Fibroblast of lung (primary cell): Measurements from ENCODE around the gene GKAP1. TPM values are rescaled to one million over a fixed set of nuclear protein-coding genes. Genes with fewer than 3 reads are reported as not detected.
A peak's percentile ranks its signal among the peaks of the same experiment; 100 is the strongest.
"Not testable (repeated sequence)": the region's sequence is repeated elsewhere in the genome, so short reads cannot be mapped to it uniquely, and the experiment has no call there.

Experiments used
- DNase-seq, 2 donors: peaks; one replicate each; pipeline versions ENCODE4 v3.0.0 to v3.0.0-alpha.2; 2010; ENCODE audit warnings: low read depth in 2 of 2
- H2AFZ ChIP-seq: 2 replicates; pipeline ENCODE4 v1.5.1; 2012; ENCODE audit warnings: low read length, control low read depth, inconsistent platforms
- H3K27ac ChIP-seq: 2 replicates; pipeline ENCODE4 v1.5.1; 2011; ENCODE audit warnings: low read length, control low read depth; ENCODE audit not compliant: insufficient read depth
- H3K27me3 ChIP-seq: 2 replicates; pipeline ENCODE4 v1.5.1; 2011; ENCODE audit warnings: mild to moderate bottlenecking, low read length; ENCODE audit not compliant: control insufficient read depth, insufficient read depth
- H3K36me3 ChIP-seq: 2 replicates; pipeline ENCODE4 v1.5.1; 2011; ENCODE audit warnings: low read length; ENCODE audit not compliant: control insufficient read depth, insufficient read depth
- H3K4me1 ChIP-seq: 2 replicates; pipeline ENCODE4 v1.5.1; 2011; ENCODE audit warnings: low read length; ENCODE audit not compliant: control insufficient read depth, insufficient read depth; ENCODE audit errors: extremely low read depth
- H3K4me2 ChIP-seq: 2 replicates; pipeline ENCODE4 v1.5.1; 2011; ENCODE audit warnings: low read length, control low read depth; ENCODE audit not compliant: insufficient read depth; ENCODE audit errors: extremely low read depth
- H3K4me3 ChIP-seq, 4 experiments: fragments of 200-600 bp in 1 of 4; sonication (generic) in 1 of 4; replicated peaks in 1 of 4; 2 replicates each; pipeline ENCODE4 v1.5.1; 2011 to 2016; ENCODE audit warnings: low read length in 4 of 4, low read depth in 3 of 4, mild to moderate bottlenecking in 3 of 4, control low read depth in 2 of 4, inconsistent platforms in 1 of 4, mixed read lengths in 1 of 4; ENCODE audit not compliant: insufficient read depth in 1 of 4; ENCODE audit errors: control extremely low read depth in 1 of 4
- H3K79me2 ChIP-seq: 2 replicates; pipeline ENCODE4 v1.5.1; 2012; ENCODE audit warnings: mild to moderate bottlenecking, low read length, inconsistent platforms; ENCODE audit not compliant: control insufficient read depth, insufficient read depth
- H3K9ac ChIP-seq: 2 replicates; pipeline ENCODE4 v1.5.1; 2011; ENCODE audit warnings: mild to moderate bottlenecking, low read length, control low read depth; ENCODE audit not compliant: insufficient read depth
- H3K9me3 ChIP-seq: 2 replicates; pipeline ENCODE4 v1.5.1; 2012; ENCODE audit warnings: low read depth, low read length; ENCODE audit not compliant: control insufficient read depth, insufficient read depth
- H4K20me1 ChIP-seq: 2 replicates; pipeline ENCODE4 v1.5.1; 2011; ENCODE audit warnings: low read length; ENCODE audit not compliant: control insufficient read depth, insufficient read depth; ENCODE audit errors: extremely low read depth
- polyA minus RNA-seq: library from RNA; depleted of rRNA, polyadenylated mRNA; stranded (reverse); fragments of >200 nt; gene quantifications from 2 replicates; pipeline ENCODE4 v1.2.3, GENCODE V29; 2011; ENCODE audit warnings: low replicate concordance
- polyA plus RNA-seq, 2 donors: library from polyadenylated mRNA; depleted of rRNA in 1 of 2; stranded (reverse) in 1 of 2; unstranded in 1 of 2; fragments of >200 nt; gene quantifications; 2 replicates each; pipeline ENCODE4 v1.2.1, GENCODE V29; 2011 to 2012; ENCODE audit warnings: missing spikeins in 1 of 2
- total RNA-seq: library from RNA; depleted of rRNA; stranded (reverse); fragments of >200 nt; gene quantifications from 2 replicates; pipeline ENCODE4 v1.2.1, GENCODE V29; 2014

GKAP1 gene
- total RNA-seq (2.6 TPM in 2 replicates), polyA plus RNA-seq (0.95 and 1.0 TPM in 2 replicates), polyA minus RNA-seq (not detected in 2 replicates)
- polyA plus RNA-seq (2012): 0.73 and 0.75 TPM in 2 replicates

GRCh38 chr9:83817356-83818278 lies at the start of gene GKAP1:
TSS of gene GKAP1 (minus strand) at chr9:83817769. CDS start at chr9:83806517, 11,252 bp downstream.
- peak within 1 kb of the TSS; percentile 23 for H2AFZ ChIP-seq
- H3K4me1 ChIP-seq, H3K27ac ChIP-seq, H3K79me2 ChIP-seq, H4K20me1 ChIP-seq, H3K9me3 ChIP-seq, H3K36me3 ChIP-seq, H3K27me3 ChIP-seq: not testable (repeated sequence)
- peak within 1 kb of the TSS; percentile 50 for H3K9ac ChIP-seq
- H3K4me3 ChIP-seq: peak within 1 kb of the TSS; percentile 48 to 63 (median 58)
- peak within 1 kb of the TSS; percentile 75 for H3K4me2 ChIP-seq
- peak; percentile 58 to 68 for DNase-seq

DNA sequence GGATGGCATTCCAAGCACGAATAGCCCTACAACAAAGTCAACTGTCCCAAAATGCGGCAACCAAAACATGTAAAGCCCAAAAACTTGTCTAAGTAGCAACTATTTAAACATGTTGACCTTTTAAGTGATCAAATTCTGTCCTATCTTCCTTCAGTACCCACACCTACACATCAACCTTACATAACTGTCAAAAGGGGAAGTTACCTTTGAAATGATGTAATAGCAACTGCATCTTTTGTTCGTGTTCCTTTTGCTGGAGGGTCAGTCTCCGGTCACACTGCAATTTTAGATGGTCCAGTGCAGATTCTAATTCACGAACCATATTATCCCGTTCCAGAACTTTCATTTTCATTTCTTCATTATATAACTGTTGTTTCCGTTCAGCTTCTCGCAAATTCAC lies 32.3 kb upstream of the GKAP1 start:
- not testable (repeated sequence) for H3K4me2 ChIP-seq, H3K4me1 ChIP-seq, H3K9me3 ChIP-seq, H4K20me1 ChIP-seq, H3K36me3 ChIP-seq, H3K27me3 ChIP-seq, H3K27ac ChIP-seq, DNase-seq, H2AFZ ChIP-seq, H3K79me2 ChIP-seq, H3K9ac ChIP-seq, H3K4me3 ChIP-seq

- H3K9me3 ChIP-seq, H3K4me1 ChIP-seq, H3K27me3 ChIP-seq, H4K20me1 ChIP-seq, H3K27ac ChIP-seq, H3K9ac ChIP-seq, H3K36me3 ChIP-seq, H2AFZ ChIP-seq, H3K79me2 ChIP-seq, H3K4me2 ChIP-seq, H3K4me3 ChIP-seq: not testable (repeated sequence)
- DNase-seq: peak in 1 of 2 donors; percentile 1
These were observed 19.6 kb upstream of the GKAP1 start for GRCh38 chr9:83837070-83837643.

GRCh38 chr9:83830426-83831071 lies 13.0 kb upstream of the GKAP1 start:
- H2AFZ ChIP-seq, H3K4me2 ChIP-seq, H3K9me3 ChIP-seq, H3K27ac ChIP-seq, H3K4me1 ChIP-seq, H3K27me3 ChIP-seq, H3K9ac ChIP-seq, DNase-seq, H4K20me1 ChIP-seq, H3K36me3 ChIP-seq, H3K79me2 ChIP-seq, H3K4me3 ChIP-seq: not testable (repeated sequence)

GRCh38 chr9:83824986-83825623 lies 7.5 kb upstream of the GKAP1 start:
- H2AFZ ChIP-seq: peak overlapping the region; percentile 62
- not testable (repeated sequence) for H3K36me3 ChIP-seq, H3K9ac ChIP-seq, H3K79me2 ChIP-seq, H3K4me2 ChIP-seq, H3K4me3 ChIP-seq, H3K4me1 ChIP-seq, H3K27me3 ChIP-seq, H3K27ac ChIP-seq, H4K20me1 ChIP-seq, H3K9me3 ChIP-seq
- DNase-seq: peak; percentile 27 to 79

DNA sequence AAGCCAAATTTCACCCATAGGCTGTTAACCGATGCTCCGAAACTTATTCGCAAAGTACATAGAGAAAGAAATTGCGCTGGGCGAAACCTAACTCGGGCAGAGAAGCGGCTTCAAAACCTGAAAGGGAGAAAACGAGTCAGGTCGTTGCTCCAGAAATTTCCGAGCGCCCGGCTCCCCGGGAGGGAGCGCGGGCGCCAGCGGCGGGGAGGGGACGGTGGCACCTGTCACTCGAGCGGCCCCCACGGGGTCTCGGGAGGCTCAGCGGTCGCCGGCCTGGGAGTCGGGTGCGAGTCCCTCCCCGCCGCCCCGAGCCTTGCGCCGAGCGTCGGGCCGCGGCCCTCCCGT lies 586 bp downstream of the GKAP1 start:
- H3K27ac ChIP-seq, H3K79me2 ChIP-seq, H3K9me3 ChIP-seq, DNase-seq, H3K4me1 ChIP-seq, H4K20me1 ChIP-seq, H3K36me3 ChIP-seq, H3K27me3 ChIP-seq: not testable (repeated sequence)
- H3K4me2 ChIP-seq: peak overlapping the region; percentile 75
- peak overlapping the region; percentile 48 to 63 (median 58) for H3K4me3 ChIP-seq
- peak overlapping the region; percentile 50 for H3K9ac ChIP-seq
- H2AFZ ChIP-seq: peak overlapping the region; percentile 23
